ENCODE measurements around the gene CFAP45. TPM values are rescaled to one million over a fixed set of nuclear protein-coding genes. Genes with fewer than 3 reads are reported as not detected.

The CFAP45 gene
- total RNA-seq, 4 donors from 2014 or later, result 0.56 to 0.94 TPM; not detected in 2

DNA sequence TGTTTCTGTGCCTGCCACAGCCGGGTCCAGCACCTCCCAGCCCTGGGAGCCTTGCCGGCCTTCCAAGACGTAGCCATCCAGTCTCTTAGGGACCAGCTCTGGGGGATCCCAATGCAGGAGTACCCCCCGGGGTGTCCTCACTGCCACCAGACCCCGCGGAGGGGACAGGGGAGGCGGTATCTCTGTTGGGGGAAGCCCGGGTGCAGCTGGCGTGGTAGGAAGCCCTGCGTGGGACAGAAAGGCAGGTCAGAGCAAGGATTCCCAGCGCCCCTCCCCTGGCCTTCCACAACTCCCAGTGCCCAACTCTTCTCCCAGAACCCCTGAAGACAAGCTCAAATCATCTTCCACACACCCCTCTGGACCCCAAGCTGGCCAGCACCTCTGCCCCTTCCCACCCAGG, 30.3 kb upstream of the CFAP45 start:
- Histone ChIP-seq H3K4me1 (peaks cover 17% of the 10 kb centered on the region in 2 donors), H3K36me3 (no peaks in the 10 kb centered on the region), H3K4me3 (replicated peaks in 1 of 3) (no peak overlapping the region), H3K9me3 (no peaks in the 10 kb centered on the region), H3K27ac (no peak overlapping the region), H3K27me3 (no peaks in the 10 kb centered on the region)
- intact Hi-C loops (cut with DNase I), result no loop called here
- WGBS, 2 donors, result 92 to 96% methylated on average over 6 to 10 of the region's 11 CpGs
- no peak for DNase-seq
- TF ChIP-seq, protein P1, sequence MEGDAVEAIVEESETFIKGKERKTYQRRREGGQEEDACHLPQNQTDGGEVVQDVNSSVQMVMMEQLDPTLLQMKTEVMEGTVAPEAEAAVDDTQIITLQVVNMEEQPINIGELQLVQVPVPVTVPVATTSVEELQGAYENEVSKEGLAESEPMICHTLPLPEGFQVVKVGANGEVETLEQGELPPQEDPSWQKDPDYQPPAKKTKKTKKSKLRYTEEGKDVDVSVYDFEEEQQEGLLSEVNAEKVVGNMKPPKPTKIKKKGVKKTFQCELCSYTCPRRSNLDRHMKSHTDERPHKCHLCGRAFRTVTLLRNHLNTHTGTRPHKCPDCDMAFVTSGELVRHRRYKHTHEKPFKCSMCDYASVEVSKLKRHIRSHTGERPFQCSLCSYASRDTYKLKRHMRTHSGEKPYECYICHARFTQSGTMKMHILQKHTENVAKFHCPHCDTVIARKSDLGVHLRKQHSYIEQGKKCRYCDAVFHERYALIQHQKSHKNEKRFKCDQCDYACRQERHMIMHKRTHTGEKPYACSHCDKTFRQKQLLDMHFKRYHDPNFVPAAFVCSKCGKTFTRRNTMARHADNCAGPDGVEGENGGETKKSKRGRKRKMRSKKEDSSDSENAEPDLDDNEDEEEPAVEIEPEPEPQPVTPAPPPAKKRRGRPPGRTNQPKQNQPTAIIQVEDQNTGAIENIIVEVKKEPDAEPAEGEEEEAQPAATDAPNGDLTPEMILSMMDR (IDR thresholded peaks at IDR 0.05), result no peak
- TF ChIP-seq POLR2A (IDR thresholded peaks at IDR 0.05), result no peak

- no peak for DNase-seq
- Histone ChIP-seq H3K27me3 (no peaks in the 10 kb centered on the region), H3K4me3 (replicated peaks in 1 of 3) (no peak overlapping the region), H3K36me3 (no peaks in the 10 kb centered on the region), H3K9me3 (no peaks in the 10 kb centered on the region), H3K27ac (no peak overlapping the region), H3K4me1 (peaks cover 17% of the 10 kb centered on the region in 2 donors)
- intact Hi-C loops (cut with DNase I), result loop anchor here (10.0 kb wide), 1 partner anchor 165 kb away; the partner anchor contains the start of gene IGSF8
- TF ChIP-seq, protein P1 (IDR thresholded peaks at IDR 0.05), result no peak
- no peak for TF ChIP-seq POLR2A (IDR thresholded peaks at IDR 0.05)
- 86% methylated on average over 28 to 48 of the region's 48 CpGs for WGBS, 2 donors
Measured at GRCh38 chr1:159929155-159930051, 29.4 kb upstream of the CFAP45 start.

GRCh38 chr1:159928491-159929050, 28.6 kb upstream of the CFAP45 start:
- WGBS, 2 donors, result 92 to 97% methylated on average over 9 to 11 of the region's 18 CpGs
- no peak for DNase-seq
- Histone ChIP-seq H3K36me3 (no peaks in the 10 kb centered on the region), H3K4me3 (replicated peaks in 1 of 3) (no peak overlapping the region), H3K27me3 (no peaks in the 10 kb centered on the region), H3K4me1 (peaks cover 18 to 25% of the 10 kb centered on the region in 2 donors), H3K27ac (no peak overlapping the region), H3K9me3 (no peaks in the 10 kb centered on the region)
- intact Hi-C loops (cut with DNase I), result loop anchor here (10.0 kb wide), 1 partner anchor 166 kb away; the partner anchor contains the start of gene IGSF8
- TF ChIP-seq POLR2A (IDR thresholded peaks at IDR 0.05), result no peak
- TF ChIP-seq, protein P1 (IDR thresholded peaks at IDR 0.05), result no peak

DNA sequence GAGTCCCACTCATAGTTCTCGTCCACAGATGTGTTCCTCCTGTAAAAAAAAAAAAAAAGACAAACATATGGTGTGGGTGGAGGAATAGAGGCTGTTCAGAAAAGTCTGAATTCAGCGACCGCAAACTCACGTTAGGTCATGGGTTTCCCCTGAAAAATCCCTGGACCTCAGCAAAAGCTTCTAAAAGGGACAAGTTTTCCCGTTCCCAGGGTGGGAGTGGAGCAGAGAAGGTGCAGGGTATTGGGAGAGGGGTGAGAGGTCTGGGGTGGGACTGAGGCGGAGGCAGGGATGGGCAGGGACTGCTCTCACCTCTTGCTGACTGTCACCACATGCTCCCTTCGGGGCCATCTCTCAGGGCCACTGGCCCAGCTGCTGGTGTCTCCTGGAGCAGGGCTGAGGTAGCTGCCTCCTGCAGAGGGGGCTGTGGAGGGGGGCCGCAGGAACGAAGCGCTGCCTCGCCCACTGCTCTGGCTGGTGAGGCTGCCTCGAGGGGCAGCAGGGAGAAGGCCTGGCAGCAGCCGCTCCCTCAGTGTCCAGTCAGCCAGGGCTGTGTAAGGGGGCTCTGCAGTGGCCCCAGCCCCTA, 28.0 kb upstream of the CFAP45 start:
- H3K27ac ChIP-seq, result no peak overlapping the region
- H3K36me3 ChIP-seq, result no peaks in the 10 kb centered on the region
- peaks cover 24 to 32% of the 10 kb centered on the region in 2 donors for H3K4me1 ChIP-seq
- no peak for DNase-seq
- intact Hi-C loops (cut with DNase I), result loop anchor here (10.0 kb wide), 1 partner anchor 167 kb away; the partner anchor contains the start of gene IGSF8
- TF ChIP-seq, protein P1 (IDR thresholded peaks at IDR 0.05), result no peak
- TF ChIP-seq POLR2A (IDR thresholded peaks at IDR 0.05), result no peak
- H3K4me3 ChIP-seq (replicated peaks in 1 of 3), result no peak overlapping the region
- WGBS, 2 donors, result 87% methylated on average over 13 of the region's 13 CpGs
- H3K9me3 ChIP-seq, result no peaks in the 10 kb centered on the region
- no peaks in the 10 kb centered on the region for H3K27me3 ChIP-seq

All from thyroid gland (tissue), 4 donors.